Ascending aorta (tissue), 2 donors: ENCODE measurements around the gene APC. TPM values are rescaled to one million over a fixed set of nuclear protein-coding genes. Genes with fewer than 3 reads are reported as not detected.

Experiments
- DNase-seq, 2 donors: peaks; one replicate each; pipeline ENCODE4 v3.0.0-alpha.2; 2019; ENCODE audit warnings: low spot score in 2 of 2
- H3K27ac ChIP-seq, 2 donors: fragments of 200-600 bp; sonication (generic); one replicate each; pipeline ENCODE4 v1.5.1; 2016 to 2017; ENCODE audit warnings: mild to moderate bottlenecking in 1 of 2
- H3K27me3 ChIP-seq: fragments of 200-600 bp; sonication (generic); one replicate; pipeline ENCODE4 v1.5.1; 2017
- H3K36me3 ChIP-seq, 2 donors: fragments of 200-600 bp; sonication (generic); one replicate each; pipeline ENCODE4 v1.5.1; 2016
- H3K4me1 ChIP-seq, 2 donors: fragments of 200-600 bp; sonication (generic); one replicate each; pipeline ENCODE4 v1.5.1; 2016 to 2017; ENCODE audit warnings: mild to moderate bottlenecking in 1 of 2
- H3K4me3 ChIP-seq, 2 donors: fragments of 200-600 bp; sonication (generic); one replicate each; pipeline ENCODE4 v1.5.1; 2016 to 2017; ENCODE audit warnings: mild to moderate bottlenecking in 1 of 2
- H3K9me3 ChIP-seq, 2 donors: fragments of 200-600 bp; sonication (generic); one replicate each; pipeline ENCODE4 v1.5.1; 2016
- intact Hi-C: fragments of 100-400 bp; cut with DNase I; formaldehyde crosslinking; loops from one replicate; pipeline ENCODE4 v1.15.1; 2023
- total RNA-seq: library from RNA; depleted of rRNA; stranded (reverse); fragments of >200 nt; gene quantifications from one replicate; pipeline ENCODE4 v1.1.0, GENCODE V29; 2016
- TF ChIP-seq, protein P1 (sequence below), 3 experiments: fragments of 200-600 bp in 2 of 3; fragments of 450-650 bp in 1 of 3; sonication (generic) in 2 of 3; IDR thresholded peaks; one replicate each; pipeline ENCODE4 v1.5.1; 2016 to 2019; ENCODE audit warnings: antibody characterized with exemption in 3 of 3, mild to moderate bottlenecking in 1 of 3, moderate library complexity in 1 of 3

Gene APC
- total RNA-seq, 1 donor from 2014 or later = 197 TPM

GRCh38 chr5:112846556-112846955 is 108.9 kb downstream of the APC start:
- intact Hi-C loops = loop anchor here (5.0 kb wide), 1 partner anchor 294 kb away; no protein-coding TSS in a partner anchor
- Histone ChIP-seq H3K4me1 (no peaks in the 10 kb centered on the region), H3K4me3 (no peak overlapping the region), H3K36me3 (no peaks in the 10 kb centered on the region), H3K9me3 (no peaks in the 10 kb centered on the region), H3K27ac (no peak overlapping the region), H3K27me3 (no peaks in the 10 kb centered on the region)
- DNase-seq = no peak
- TF ChIP-seq, protein P1, sequence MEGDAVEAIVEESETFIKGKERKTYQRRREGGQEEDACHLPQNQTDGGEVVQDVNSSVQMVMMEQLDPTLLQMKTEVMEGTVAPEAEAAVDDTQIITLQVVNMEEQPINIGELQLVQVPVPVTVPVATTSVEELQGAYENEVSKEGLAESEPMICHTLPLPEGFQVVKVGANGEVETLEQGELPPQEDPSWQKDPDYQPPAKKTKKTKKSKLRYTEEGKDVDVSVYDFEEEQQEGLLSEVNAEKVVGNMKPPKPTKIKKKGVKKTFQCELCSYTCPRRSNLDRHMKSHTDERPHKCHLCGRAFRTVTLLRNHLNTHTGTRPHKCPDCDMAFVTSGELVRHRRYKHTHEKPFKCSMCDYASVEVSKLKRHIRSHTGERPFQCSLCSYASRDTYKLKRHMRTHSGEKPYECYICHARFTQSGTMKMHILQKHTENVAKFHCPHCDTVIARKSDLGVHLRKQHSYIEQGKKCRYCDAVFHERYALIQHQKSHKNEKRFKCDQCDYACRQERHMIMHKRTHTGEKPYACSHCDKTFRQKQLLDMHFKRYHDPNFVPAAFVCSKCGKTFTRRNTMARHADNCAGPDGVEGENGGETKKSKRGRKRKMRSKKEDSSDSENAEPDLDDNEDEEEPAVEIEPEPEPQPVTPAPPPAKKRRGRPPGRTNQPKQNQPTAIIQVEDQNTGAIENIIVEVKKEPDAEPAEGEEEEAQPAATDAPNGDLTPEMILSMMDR (IDR thresholded peaks at IDR 0.05) = no peak

DNA sequence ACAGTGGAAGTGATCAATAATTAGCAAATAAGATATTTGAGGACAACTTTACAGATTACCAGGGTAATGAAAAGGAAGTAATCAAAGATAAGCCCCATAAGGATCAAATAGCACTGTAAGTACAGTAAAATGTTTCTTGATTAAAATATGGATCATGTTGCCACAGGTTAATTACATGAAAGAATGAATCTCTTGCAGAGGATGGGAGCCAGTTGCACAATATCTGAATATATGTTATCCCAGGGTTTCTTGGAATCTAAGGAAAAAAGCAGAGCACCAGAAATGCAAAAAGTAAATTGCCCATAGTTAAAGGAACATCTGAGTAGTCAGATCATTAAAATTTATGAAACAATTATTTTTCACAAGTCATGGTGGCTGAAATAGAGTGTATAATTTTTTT is 109.6 kb downstream of the APC start:
- intact Hi-C loops = loop anchor here (5.0 kb wide), 1 partner anchor 295 kb away; no protein-coding TSS in a partner anchor
- TF ChIP-seq, protein P1 (IDR thresholded peaks at IDR 0.05) = no peak

DNA sequence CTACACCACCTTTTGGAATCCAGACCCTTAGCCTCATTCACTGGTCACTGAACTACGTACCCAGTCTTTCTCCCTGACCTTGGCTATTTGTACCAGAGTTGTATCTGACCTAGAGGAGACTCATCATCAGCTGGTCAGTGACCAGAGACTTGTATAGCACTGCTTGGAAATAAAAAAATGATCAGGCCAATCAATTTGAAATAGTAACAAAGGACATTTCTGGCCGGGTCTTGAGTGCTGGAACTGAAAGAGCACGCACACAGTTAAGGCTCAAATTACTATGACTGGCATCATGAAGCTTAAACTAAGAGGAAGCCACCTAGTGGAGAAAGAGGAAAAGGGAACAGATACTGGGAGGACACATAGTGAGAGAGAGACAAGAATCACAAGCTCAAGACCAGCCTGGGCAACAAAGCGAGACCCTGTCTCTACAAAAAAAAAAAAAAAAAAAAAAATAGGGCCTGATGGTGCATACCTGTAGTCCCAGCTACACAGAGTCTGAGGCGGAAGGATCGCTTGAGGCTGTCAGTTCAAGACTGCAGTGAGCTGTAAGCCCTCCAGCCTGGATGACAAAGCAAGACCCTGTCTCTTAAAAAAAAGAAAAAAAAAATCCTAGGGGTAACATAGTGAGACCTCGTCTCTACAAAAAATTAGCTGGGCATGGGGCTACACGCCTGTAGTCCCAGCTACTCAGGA is 110.6 kb downstream of the APC start:
- Histone ChIP-seq H3K9me3 (no peaks in the 10 kb centered on the region), H3K4me1 (no peaks in the 10 kb centered on the region), H3K36me3 (no peaks in the 10 kb centered on the region), H3K27me3 (no peaks in the 10 kb centered on the region), H3K27ac (no peak overlapping the region), H3K4me3 (no peak overlapping the region)
- intact Hi-C loops = loop anchor here (5.0 kb wide), 1 partner anchor 296 kb away; no protein-coding TSS in a partner anchor
- DNase-seq = no peak
- TF ChIP-seq, protein P1 (IDR thresholded peaks at IDR 0.05) = peak; percentile 35 to 60 (median 40)

More for the DNA sequence above, 109.6 kb downstream of the APC start:
- no peak for DNase-seq
- Histone ChIP-seq H3K4me3 (no peak overlapping the region), H3K9me3 (no peaks in the 10 kb centered on the region), H3K4me1 (no peaks in the 10 kb centered on the region), H3K27ac (no peak overlapping the region), H3K36me3 (no peaks in the 10 kb centered on the region), H3K27me3 (no peaks in the 10 kb centered on the region)

- no peak overlapping the region for H3K27ac ChIP-seq
- DNase-seq = no peak
- no peak overlapping the region for H3K4me3 ChIP-seq
- TF ChIP-seq, protein P1 (IDR thresholded peaks at IDR 0.05) = no peak
- intact Hi-C loops = loop anchor here (5.0 kb wide), 1 partner anchor 298 kb away; no protein-coding TSS in a partner anchor
- H3K9me3 ChIP-seq = no peaks in the 10 kb centered on the region
- H3K36me3 ChIP-seq = no peaks in the 10 kb centered on the region
- H3K4me1 ChIP-seq = no peaks in the 10 kb centered on the region
- no peaks in the 10 kb centered on the region for H3K27me3 ChIP-seq
Observed at GRCh38 chr5:112849912-112850311, 112.2 kb downstream of the APC start.

GRCh38 chr5:112854651-112855050 is 117.0 kb downstream of the APC start:
- no peak overlapping the region for H3K4me3 ChIP-seq
- TF ChIP-seq, protein P1 (IDR thresholded peaks at IDR 0.05) = no peak

More at GRCh38 chr5:112854651-112855050, 117.0 kb downstream of the APC start:
- no peaks in the 10 kb centered on the region for H3K27me3 ChIP-seq
- DNase-seq = no peak
- H3K9me3 ChIP-seq = no peaks in the 10 kb centered on the region
- no peaks in the 10 kb centered on the region for H3K4me1 ChIP-seq
- no peaks in the 10 kb centered on the region for H3K36me3 ChIP-seq
- H3K27ac ChIP-seq = no peak overlapping the region
- intact Hi-C loops = no loop called here
